Heart left ventricle (tissue), 16 donors: Measurements from ENCODE around the gene ZNF563. TPM values are rescaled to one million over a fixed set of nuclear protein-coding genes. Genes with fewer than 3 reads are reported as not detected.

Experiments used
- ATAC-seq, 4 donors: fragments of 200-7000 bp; cut with Tn5 transposase; one replicate each; pipeline ENCODE4 v1.9.1; 2020 to 2022; ENCODE audit warnings: moderate library complexity in 4 of 4, mild to moderate bottlenecking in 3 of 4, moderate number of reproducible peaks in 1 of 4
- DNase-seq, 5 donors: peaks; one replicate each; pipeline ENCODE4 v3.0.0-alpha.2; 2020
- H3K27ac ChIP-seq, 12 donors: fragments of 200-600 bp; sonication (generic) in 4 of 12; one replicate each; pipeline versions ENCODE4 v1.5.0 to v1.8.0; 2016 to 2022; ENCODE audit warnings: mild to moderate bottlenecking in 2 of 12
- H3K27me3 ChIP-seq, 9 donors: fragments of 200-600 bp; sonication (generic) in 2 of 9; one replicate each; pipeline versions ENCODE4 v1.5.1 to v1.8.0; 2016 to 2022; ENCODE audit warnings: mild to moderate bottlenecking in 3 of 9
- H3K36me3 ChIP-seq, 9 donors: fragments of 200-600 bp; sonication (generic) in 2 of 9; one replicate each; pipeline versions ENCODE4 v1.5.0 to v1.8.0; 2018 to 2022; ENCODE audit warnings: mild to moderate bottlenecking in 2 of 9
- H3K4me1 ChIP-seq, 12 donors: fragments of 200-600 bp; sonication (generic) in 4 of 12; one replicate each; pipeline versions ENCODE4 v1.5.0 to v1.8.0; 2016 to 2022; ENCODE audit warnings: mild to moderate bottlenecking in 3 of 12
- H3K4me3 ChIP-seq, 12 donors: fragments of 200-600 bp; sonication (generic) in 4 of 12; one replicate each; pipeline versions ENCODE4 v1.5.0 to v1.8.0; 2017 to 2022; ENCODE audit warnings: mild to moderate bottlenecking in 9 of 12, moderate library complexity in 4 of 12
- H3K9me3 ChIP-seq, 12 donors: fragments of 200-600 bp; sonication (generic) in 4 of 12; one replicate each; pipeline versions ENCODE4 v1.5.0 to v1.8.0; 2016 to 2022; ENCODE audit warnings: mild to moderate bottlenecking in 1 of 12
- CTCF ChIP-seq, 12 donors: fragments of 200-600 bp; sonication (generic) in 4 of 12; IDR thresholded peaks; one replicate each; pipeline versions ENCODE4 v1.5.0 to v1.8.0; 2018 to 2022; ENCODE audit warnings: antibody characterized with exemption in 12 of 12, mild to moderate bottlenecking in 5 of 12
- POLR2A ChIP-seq, 2 donors: fragments of 450-650 bp; IDR thresholded peaks; one replicate each; pipeline ENCODE4 v1.6.1; 2017; ENCODE audit warnings: antibody characterized with exemption in 2 of 2, mild to moderate bottlenecking in 2 of 2, moderate library complexity in 2 of 2
- WGBS, 4 donors: extraction: QIAGEN DNeasy Blood & Tissue Kit in 2 of 4; methylation state at CpG; one replicate each; pipeline versions ENCODE4 v1.1.5 to v1.1.7; 2013 to 2018; 5-methylcytosine and 5-hydroxymethylcytosine counted together
- intact Hi-C, 10 donors: fragments of 100-400 bp; cut with DNase I; formaldehyde crosslinking; loops; one replicate each; pipeline versions ENCODE4 v1.11.1 to v1.14.2; 2022
- polyA plus RNA-seq, 2 donors: library from polyadenylated mRNA; stranded (reverse); fragments of 200-250 nt; gene quantifications; one replicate each; pipeline ENCODE4 v1.2.3, GENCODE V29; 2013
- total RNA-seq, 9 donors: library from RNA; depleted of rRNA in 2 of 9; stranded (reverse); fragments of >200 nt in 2 of 9; fragmentation: NEBNext Ultra II Directional in 3 of 9; extraction: Animal tissue kit (Norgen Biotek cat#: 25700) in 3 of 9; gene quantifications; one replicate each; pipeline versions ENCODE4 v1.1.0 to v1.2.4, GENCODE V29; 2016 to 2023
- donor health status: ischemic (EF 13 %, LVEDD 7.1; RV severe dilation, severe dysfunction).
- donor health status: healthy with polysubstance abuse.
- donor health status: DM: no; HTN: yes; CAD: no.
- donor health status: DM: no; HTN: no; CAD: no.
- donor health status: ischemic (EF 25% LVEDD 6.9; RV normal size, moderate dysfunction).
- donor health status: ischemic (EF 25% LVEDD 5.7; RV mildly dilated, moderate dysfunction).
- donor health status: healthy.
- donor health status: DM: yes; HTN: yes; CAD: no.
- donor health status: ischemic (EF 35%, LVEDD 5.7; RV mildly dilated, moderate dysfunction).
- donor health status: nonischemic (EF 11% LVEDD 7.7; RV severe dilation, severe dysfunction).
- donor health status: DM: yes; HTN: yes; CAD: no.
- donor health status: PGD.
- donor health status: ischemic (EF 29% LVEDD 5.4; RV normal size, mild dysfunction).
- donor health status: nonischemic (EF 23%, LVEDD 6.1; RV moderate dilation, normal function).

ZNF563 gene
- total and polyA plus RNA-seq, 11 donors: 1.5 to 6.9 (median 3.7) TPM

DNA sequence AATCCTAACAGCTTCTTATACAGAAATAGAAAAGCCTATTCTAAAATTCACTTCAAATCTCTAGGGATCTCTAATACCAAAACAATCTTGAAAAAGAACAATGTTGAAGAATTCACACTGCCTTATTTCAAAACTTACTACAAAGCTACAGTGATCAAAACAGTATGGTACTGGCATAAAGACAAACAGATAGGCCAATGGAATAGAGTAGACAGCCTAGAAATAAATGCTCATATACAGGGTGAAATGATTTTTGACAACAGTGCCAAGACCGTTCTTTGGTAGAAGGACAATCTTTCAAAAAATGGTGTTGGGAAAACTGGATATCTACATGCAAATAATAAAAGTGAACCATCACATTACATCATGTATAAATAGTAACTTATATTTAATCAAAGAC, 11.8 kb upstream of the ZNF563 start:
- WGBS, 4 donors: 93 to 100% (median 97%) methylated on average over 1 of the region's 1 CpG
- ATAC-seq (no peak), DNase-seq (no peak)
- H3K36me3 ChIP-seq: peaks cover 3 to 27% (median 9%) of the 10 kb centered on the region in 9 donors
- H3K9me3 ChIP-seq: peaks cover 0 to 89% (median 50%) of the 10 kb centered on the region in 12 donors
- H3K27me3 ChIP-seq: no peaks in the 10 kb centered on the region
- TF ChIP-seq CTCF (IDR thresholded peaks at IDR 0.05): no peak
- no peak for TF ChIP-seq POLR2A (IDR thresholded peaks at IDR 0.05)
- intact Hi-C loops: no loop called here
- no peaks in the 10 kb centered on the region for H3K4me1 ChIP-seq
- H3K4me3 ChIP-seq: no peak overlapping the region
- H3K27ac ChIP-seq: no peak overlapping the region

- no peaks in the 10 kb centered on the region for H3K36me3 ChIP-seq
- no peak for TF ChIP-seq CTCF (IDR thresholded peaks at IDR 0.05)
- TF ChIP-seq POLR2A (IDR thresholded peaks at IDR 0.05): no peak
- ATAC-seq (peak; percentile 33 to 59 (median 40)), DNase-seq (peak in 4 of 5 donors; percentile 21 to 43 (median 28))
- intact Hi-C loops: loop anchor here in 5 of 10 donors (5.0 kb wide), 3 partner anchors 34 to 71 kb away; partner anchors contain the start of genes ZNF44 (in 4 of the 5) and ZNF799 (in 1 of the 5)
- no peaks in the 10 kb centered on the region for H3K27me3 ChIP-seq
- H3K9me3 ChIP-seq: no peaks in the 10 kb centered on the region
- peak overlapping the region in 11 of 12 donors; percentile 79 to 97 (median 90) for H3K27ac ChIP-seq
- H3K4me3 ChIP-seq: peak overlapping the region in 3 of 12 donors; percentile 4 to 99 (median 83)
- WGBS, 4 donors: 43 to 59% (median 57%) methylated on average over 4 of the region's 4 CpGs
- H3K4me1 ChIP-seq: peaks cover 0 to 37% (median 17%) of the 10 kb centered on the region in 12 donors
Observed at GRCh38 chr19:12331211-12331941, 2.1 kb downstream of the ZNF563 start.

DNA sequence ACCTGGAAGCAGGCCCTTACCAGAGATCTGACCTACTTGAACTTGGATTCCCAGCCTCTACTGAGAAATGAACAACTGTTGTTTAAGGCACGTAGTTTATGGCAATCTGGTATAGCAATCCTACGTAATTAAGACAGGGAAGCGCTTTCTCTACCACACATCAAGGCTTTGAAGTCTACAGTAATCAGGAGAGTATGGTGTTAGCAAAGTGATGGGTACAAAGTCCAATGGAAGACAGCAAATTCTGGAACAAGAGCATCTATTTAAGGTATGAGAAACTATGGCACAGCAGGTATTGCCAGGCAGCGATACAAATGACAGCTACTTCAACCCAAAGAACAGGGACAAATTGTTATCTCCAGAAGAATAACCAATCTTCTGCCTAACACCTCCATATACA, 3.1 kb downstream of the ZNF563 start:
- Histone ChIP-seq H3K36me3 (no peaks in the 10 kb centered on the region), H3K9me3 (no peaks in the 10 kb centered on the region), H3K4me1 (peaks cover 0 to 37% (median 17%) of the 10 kb centered on the region in 12 donors), H3K27ac (peak overlapping the region in 6 of 12 donors; percentile 7 to 97 (median 85)), H3K4me3 (no peak overlapping the region), H3K27me3 (no peaks in the 10 kb centered on the region)
- 90 to 95% (median 93%) methylated on average over 4 of the region's 4 CpGs for WGBS, 4 donors
- intact Hi-C loops: loop anchor here in 5 of 10 donors (5.0 kb wide), 3 partner anchors 33 to 72 kb away; partner anchors contain the start of genes ZNF44 (in 4 of the 5) and ZNF799 (in 1 of the 5)
- no peak for TF ChIP-seq POLR2A (IDR thresholded peaks at IDR 0.05)
- DNase-seq (no peak), ATAC-seq (no peak)

- no peak for DNase-seq
- no peak overlapping the region for H3K27ac ChIP-seq
- TF ChIP-seq POLR2A (IDR thresholded peaks at IDR 0.05) (no peak), CTCF (IDR thresholded peaks at IDR 0.05) (no peak)
- H3K27me3 ChIP-seq: no peaks in the 10 kb centered on the region
- peaks cover 0 to 10% (median under 1%) of the 10 kb centered on the region in 12 donors for H3K4me1 ChIP-seq
- peaks cover 0 to 16% (median 2%) of the 10 kb centered on the region in 12 donors for H3K9me3 ChIP-seq
- H3K4me3 ChIP-seq: no peak overlapping the region
- ATAC-seq: no peak
- H3K36me3 ChIP-seq: peaks cover 0 to 32% (median 17%) of the 10 kb centered on the region in 9 donors
- intact Hi-C loops: no loop called here
Observed at GRCh38 chr19:12325690-12326089, 7.7 kb downstream of the ZNF563 start.
